Liver (tissue), 9 donors: ENCODE measurements around the gene ZNF577. TPM values are rescaled to one million over a fixed set of nuclear protein-coding genes. Genes with fewer than 3 reads are reported as not detected.

Source experiments
- DNase-seq: peaks from one replicate; pipeline ENCODE4 v3.0.0-alpha.2; 2017; ENCODE audit warnings: low spot score
- H3K27ac ChIP-seq, 2 donors: one replicate each; pipeline ENCODE4 v1.7.0; 2013; ENCODE audit warnings: inconsistent platforms in 2 of 2, low read length in 2 of 2, control low read depth in 1 of 2, low read depth in 1 of 2, mild to moderate bottlenecking in 1 of 2
- H3K27me3 ChIP-seq, 4 donors: one replicate each; pipeline versions ENCODE4 v1.6.1 to v1.7.0; 2013; ENCODE audit warnings: low read length in 3 of 4, inconsistent platforms in 1 of 4, mild to moderate bottlenecking in 1 of 4, moderate library complexity in 1 of 4; ENCODE audit not compliant: control insufficient read depth in 4 of 4, insufficient read depth in 4 of 4
- H3K36me3 ChIP-seq, 4 donors: one replicate each; pipeline versions ENCODE4 v1.6.1 to v1.7.0; 2013; ENCODE audit warnings: low read length in 3 of 4, mild to moderate bottlenecking in 3 of 4, low read depth in 1 of 4, moderate library complexity in 1 of 4; ENCODE audit not compliant: control insufficient read depth in 4 of 4, insufficient read depth in 3 of 4
- H3K4me1 ChIP-seq, 4 donors: one replicate each; pipeline versions ENCODE4 v1.6.1 to v1.7.0; 2013; ENCODE audit warnings: low read length in 3 of 4, mild to moderate bottlenecking in 3 of 4, moderate library complexity in 1 of 4; ENCODE audit not compliant: control insufficient read depth in 4 of 4, insufficient read depth in 4 of 4
- H3K4me3 ChIP-seq, 3 donors: one replicate each; pipeline versions ENCODE4 v1.6.1 to v1.7.0; 2013; ENCODE audit warnings: low read length in 3 of 3, control low read depth in 1 of 3, low read depth in 1 of 3, mild to moderate bottlenecking in 1 of 3
- H3K9ac ChIP-seq, 2 donors: one replicate each; pipeline ENCODE4 v1.7.0; 2013; ENCODE audit warnings: low read length in 2 of 2, mild to moderate bottlenecking in 2 of 2, moderate library complexity in 2 of 2, control low read depth in 1 of 2, low read depth in 1 of 2
- H3K9me3 ChIP-seq, 4 donors: one replicate each; pipeline versions ENCODE4 v1.6.1 to v1.7.0; 2013; ENCODE audit warnings: low read length in 3 of 4; ENCODE audit not compliant: control insufficient read depth in 4 of 4
- EGR1 ChIP-seq, 2 donors: IDR thresholded peaks; 2 replicates each; pipeline ENCODE4 v1.6.1; 2016 to 2018; ENCODE audit warnings: antibody characterized with exemption in 2 of 2, low read depth in 2 of 2
- FOXA1 ChIP-seq: IDR thresholded peaks from 2 replicates; pipeline ENCODE4 v1.6.1; 2016; ENCODE audit warnings: antibody characterized with exemption
- GABPA ChIP-seq, 2 donors: IDR thresholded peaks in 1 of 2; conservative IDR thresholded peaks in 1 of 2; 2 replicates each; pipeline ENCODE4 v1.6.1; 2016; ENCODE audit warnings: antibody characterized with exemption in 2 of 2, mild to moderate bottlenecking in 1 of 2, moderate library complexity in 1 of 2
- HNF4A ChIP-seq, 2 donors: conservative IDR thresholded peaks; 2 replicates each; pipeline ENCODE4 v1.6.1; 2016; ENCODE audit warnings: antibody characterized with exemption in 2 of 2, mild to moderate bottlenecking in 2 of 2
- JUND ChIP-seq, 2 donors: IDR thresholded peaks; 2 replicates each; pipeline ENCODE4 v1.6.1; 2016; ENCODE audit warnings: antibody characterized with exemption in 2 of 2
- NR2F2 ChIP-seq: IDR thresholded peaks from 2 replicates; pipeline ENCODE4 v1.6.1; 2016; ENCODE audit warnings: antibody characterized with exemption
- RAD21 ChIP-seq, 2 donors: IDR thresholded peaks; 2 replicates each; pipeline ENCODE4 v1.6.1; 2016; ENCODE audit warnings: antibody characterized with exemption in 2 of 2, mild to moderate bottlenecking in 2 of 2
- RXRA ChIP-seq, 2 donors: IDR thresholded peaks; 2 replicates each; pipeline ENCODE4 v1.6.1; 2017 to 2018; ENCODE audit warnings: antibody characterized with exemption in 2 of 2, mild to moderate bottlenecking in 1 of 2
- TAF1 ChIP-seq: conservative IDR thresholded peaks from 2 replicates; pipeline ENCODE4 v1.6.1; 2016; ENCODE audit warnings: antibody characterized with exemption, mild to moderate bottlenecking
- WGBS: extraction: QIAGEN DNeasy Blood & Tissue Kit; methylation state at CpG from one replicate; pipeline ENCODE4 v1.1.7; 2013; 5-methylcytosine and 5-hydroxymethylcytosine counted together
- polyA plus RNA-seq, 2 donors: library from polyadenylated mRNA; stranded (reverse) in 1 of 2; unstranded in 1 of 2; fragments of 200-250 nt in 1 of 2; fragments of >200 nt in 1 of 2; fragmentation: Nextera tagmentation in 1 of 2; extraction: Ambion mirVana in 1 of 2; gene quantifications; one replicate each; pipeline versions ENCODE4 v1.2.1 to v1.2.3, GENCODE V29; 2013 to 2015
- total RNA-seq, 2 donors: library from RNA; depleted of rRNA; stranded (reverse); fragments of >200 nt; gene quantifications; one replicate each; pipeline ENCODE4 v1.2.3, GENCODE V29; 2014
- TF ChIP-seq, protein P1 (sequence below): IDR thresholded peaks from 2 replicates; pipeline ENCODE4 v1.6.1; 2016; ENCODE audit warnings: antibody characterized with exemption
- TF ChIP-seq, protein P2 (sequence below): IDR thresholded peaks from 2 replicates; pipeline ENCODE4 v1.6.1; 2016; ENCODE audit warnings: antibody characterized with exemption
- TF ChIP-seq, protein P3 (sequence below): IDR thresholded peaks from 2 replicates; pipeline ENCODE4 v1.6.1; 2016; ENCODE audit warnings: antibody characterized with exemption
- TF ChIP-seq, protein P4 (sequence below): IDR thresholded peaks from 2 replicates; pipeline ENCODE4 v1.6.1; 2016; ENCODE audit warnings: antibody characterized with exemption, mild to moderate bottlenecking
- donor health status: healthy.
- donor health status: healthy.
- donor health status: healthy.
- donor health status: healthy.
- donor health status: healthy.

The ZNF577 gene
- total and polyA plus RNA-seq, 4 donors, result 2.0 to 5.4 (median 2.8) TPM

DNA sequence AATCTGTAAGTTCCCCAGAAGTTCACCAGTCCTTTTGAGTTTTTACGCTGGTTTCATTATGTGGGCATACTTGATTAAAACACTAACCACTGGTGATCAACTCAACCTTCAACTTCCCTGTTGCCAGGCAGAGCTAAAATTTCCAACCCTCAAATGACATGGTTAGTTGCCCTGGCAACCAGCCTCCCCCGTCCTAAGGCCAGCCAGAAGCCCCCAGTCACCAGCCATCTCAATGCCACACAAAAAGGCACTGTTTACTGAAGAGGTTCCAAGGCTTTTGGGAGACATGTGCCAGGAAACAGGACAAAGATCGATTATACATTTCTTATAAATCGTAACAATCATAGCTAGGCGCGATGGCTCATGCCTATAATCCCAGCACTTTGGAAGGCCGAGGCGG lies 15.4 kb upstream of the ZNF577 start:
- H3K9ac ChIP-seq, result no peak overlapping the region
- H3K4me3 ChIP-seq, result peak overlapping the region in 2 of 3 donors; percentile 3 to 86
- DNase-seq, result no peak
- H3K36me3 ChIP-seq, result peaks cover 2 to 32% (median 26%) of the 10 kb centered on the region in 4 donors
- peaks cover 31 to 54% (median 37%) of the 10 kb centered on the region in 4 donors for H3K9me3 ChIP-seq
- H3K27ac ChIP-seq, result no peak overlapping the region
- WGBS, result 82% methylated on average over 8 of the region's 8 CpGs
- TF ChIP-seq, protein P1, sequence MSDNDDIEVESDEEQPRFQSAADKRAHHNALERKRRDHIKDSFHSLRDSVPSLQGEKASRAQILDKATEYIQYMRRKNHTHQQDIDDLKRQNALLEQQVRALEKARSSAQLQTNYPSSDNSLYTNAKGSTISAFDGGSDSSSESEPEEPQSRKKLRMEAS, result no peak
- no peak for TF ChIP-seq TAF1
- H3K27me3 ChIP-seq, result no peaks in the 10 kb centered on the region
- H3K4me1 ChIP-seq, result peaks cover 2 to 9% (median 5%) of the 10 kb centered on the region in 4 donors

DNA sequence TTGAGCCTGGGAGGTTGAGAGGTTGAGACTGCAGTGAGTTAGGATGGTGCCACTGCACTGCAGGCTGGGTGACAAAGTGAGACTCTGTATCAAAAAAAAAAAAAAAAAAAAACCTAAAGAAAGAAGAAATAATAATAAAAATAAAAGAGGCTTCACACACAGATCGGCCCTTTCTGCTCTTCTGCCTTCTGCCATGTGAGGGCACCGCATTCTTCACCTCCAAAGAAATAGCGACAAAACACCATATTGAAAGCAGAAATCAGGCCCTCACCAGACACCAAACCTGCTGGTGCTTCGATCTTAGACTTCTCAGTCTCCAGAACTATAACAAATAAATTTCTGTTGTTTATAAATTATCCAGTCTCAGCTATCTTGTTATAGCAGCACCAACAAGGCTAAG lies 14.1 kb upstream of the ZNF577 start:
- H3K9me3 ChIP-seq, result peaks cover 28 to 60% (median 44%) of the 10 kb centered on the region in 4 donors
- H3K9ac ChIP-seq, result no peak overlapping the region
- no peak overlapping the region for H3K27ac ChIP-seq
- H3K4me3 ChIP-seq, result peak overlapping the region in 2 of 3 donors; percentile 24 to 36
- H3K4me1 ChIP-seq, result peaks cover 2 to 9% (median 5%) of the 10 kb centered on the region in 4 donors
- no peak for DNase-seq
- WGBS, result 94% methylated on average over 4 of the region's 4 CpGs
- H3K27me3 ChIP-seq, result no peaks in the 10 kb centered on the region
- TF ChIP-seq HNF4A (conservative IDR thresholded peaks at IDR 0.05) (no peak), RAD21 (IDR thresholded peaks at IDR 0.05) (no peak), JUND (IDR thresholded peaks at IDR 0.05) (no peak), FOXA1 (no peak), NR2F2 (no peak), RXRA (IDR thresholded peaks at IDR 0.05) (no peak), EGR1 (IDR thresholded peaks at IDR 0.05; ENCODE audit: low read depth in 2 of 2) (no peak), TAF1 (no peak), GABPA (IDR thresholded peaks at IDR 0.05 in 1 of 2, conservative IDR thresholded peaks at IDR 0.05 in 1 of 2) (no peak)
- TF ChIP-seq, protein P2, sequence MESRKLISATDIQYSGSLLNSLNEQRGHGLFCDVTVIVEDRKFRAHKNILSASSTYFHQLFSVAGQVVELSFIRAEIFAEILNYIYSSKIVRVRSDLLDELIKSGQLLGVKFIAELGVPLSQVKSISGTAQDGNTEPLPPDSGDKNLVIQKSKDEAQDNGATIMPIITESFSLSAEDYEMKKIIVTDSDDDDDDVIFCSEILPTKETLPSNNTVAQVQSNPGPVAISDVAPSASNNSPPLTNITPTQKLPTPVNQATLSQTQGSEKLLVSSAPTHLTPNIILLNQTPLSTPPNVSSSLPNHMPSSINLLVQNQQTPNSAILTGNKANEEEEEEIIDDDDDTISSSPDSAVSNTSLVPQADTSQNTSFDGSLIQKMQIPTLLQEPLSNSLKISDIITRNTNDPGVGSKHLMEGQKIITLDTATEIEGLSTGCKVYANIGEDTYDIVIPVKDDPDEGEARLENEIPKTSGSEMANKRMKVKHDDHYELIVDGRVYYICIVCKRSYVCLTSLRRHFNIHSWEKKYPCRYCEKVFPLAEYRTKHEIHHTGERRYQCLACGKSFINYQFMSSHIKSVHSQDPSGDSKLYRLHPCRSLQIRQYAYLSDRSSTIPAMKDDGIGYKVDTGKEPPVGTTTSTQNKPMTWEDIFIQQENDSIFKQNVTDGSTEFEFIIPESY, result no peak
- TF ChIP-seq, protein P3, sequence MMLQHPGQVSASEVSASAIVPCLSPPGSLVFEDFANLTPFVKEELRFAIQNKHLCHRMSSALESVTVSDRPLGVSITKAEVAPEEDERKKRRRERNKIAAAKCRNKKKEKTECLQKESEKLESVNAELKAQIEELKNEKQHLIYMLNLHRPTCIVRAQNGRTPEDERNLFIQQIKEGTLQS, result no peak
- TF ChIP-seq, protein P4, sequence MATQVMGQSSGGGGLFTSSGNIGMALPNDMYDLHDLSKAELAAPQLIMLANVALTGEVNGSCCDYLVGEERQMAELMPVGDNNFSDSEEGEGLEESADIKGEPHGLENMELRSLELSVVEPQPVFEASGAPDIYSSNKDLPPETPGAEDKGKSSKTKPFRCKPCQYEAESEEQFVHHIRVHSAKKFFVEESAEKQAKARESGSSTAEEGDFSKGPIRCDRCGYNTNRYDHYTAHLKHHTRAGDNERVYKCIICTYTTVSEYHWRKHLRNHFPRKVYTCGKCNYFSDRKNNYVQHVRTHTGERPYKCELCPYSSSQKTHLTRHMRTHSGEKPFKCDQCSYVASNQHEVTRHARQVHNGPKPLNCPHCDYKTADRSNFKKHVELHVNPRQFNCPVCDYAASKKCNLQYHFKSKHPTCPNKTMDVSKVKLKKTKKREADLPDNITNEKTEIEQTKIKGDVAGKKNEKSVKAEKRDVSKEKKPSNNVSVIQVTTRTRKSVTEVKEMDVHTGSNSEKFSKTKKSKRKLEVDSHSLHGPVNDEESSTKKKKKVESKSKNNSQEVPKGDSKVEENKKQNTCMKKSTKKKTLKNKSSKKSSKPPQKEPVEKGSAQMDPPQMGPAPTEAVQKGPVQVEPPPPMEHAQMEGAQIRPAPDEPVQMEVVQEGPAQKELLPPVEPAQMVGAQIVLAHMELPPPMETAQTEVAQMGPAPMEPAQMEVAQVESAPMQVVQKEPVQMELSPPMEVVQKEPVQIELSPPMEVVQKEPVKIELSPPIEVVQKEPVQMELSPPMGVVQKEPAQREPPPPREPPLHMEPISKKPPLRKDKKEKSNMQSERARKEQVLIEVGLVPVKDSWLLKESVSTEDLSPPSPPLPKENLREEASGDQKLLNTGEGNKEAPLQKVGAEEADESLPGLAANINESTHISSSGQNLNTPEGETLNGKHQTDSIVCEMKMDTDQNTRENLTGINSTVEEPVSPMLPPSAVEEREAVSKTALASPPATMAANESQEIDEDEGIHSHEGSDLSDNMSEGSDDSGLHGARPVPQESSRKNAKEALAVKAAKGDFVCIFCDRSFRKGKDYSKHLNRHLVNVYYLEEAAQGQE, result no peak
- H3K36me3 ChIP-seq, result peaks cover 3 to 46% (median 38%) of the 10 kb centered on the region in 4 donors
